Cardiac septum (tissue), 1 donor: ENCODE results near the gene NBEAL2. TPM values are rescaled to one million over a fixed set of nuclear protein-coding genes. Genes with fewer than 3 reads are reported as not detected.

Experiments used
- DNase-seq: peaks from one replicate; pipeline ENCODE4 v3.0.0-alpha.2; 2020; ENCODE audit warnings: low spot score
- intact Hi-C: fragments of 100-400 bp; cut with DNase I; formaldehyde crosslinking; loops from one replicate; pipeline ENCODE4 v1.14.0; 2022
- total RNA-seq: library from RNA; stranded (reverse); fragmentation: NEBNext Ultra II Directional; extraction: Animal tissue kit (Norgen Biotek cat#: 25700); gene quantifications from one replicate; pipeline ENCODE4 v1.2.1, GENCODE V29; 2021
- donor health status: DM: no; HTN: no; CAD: no.

Gene NBEAL2
- total RNA-seq, 1 donor from 2014 or later: 14.2 TPM

DNA sequence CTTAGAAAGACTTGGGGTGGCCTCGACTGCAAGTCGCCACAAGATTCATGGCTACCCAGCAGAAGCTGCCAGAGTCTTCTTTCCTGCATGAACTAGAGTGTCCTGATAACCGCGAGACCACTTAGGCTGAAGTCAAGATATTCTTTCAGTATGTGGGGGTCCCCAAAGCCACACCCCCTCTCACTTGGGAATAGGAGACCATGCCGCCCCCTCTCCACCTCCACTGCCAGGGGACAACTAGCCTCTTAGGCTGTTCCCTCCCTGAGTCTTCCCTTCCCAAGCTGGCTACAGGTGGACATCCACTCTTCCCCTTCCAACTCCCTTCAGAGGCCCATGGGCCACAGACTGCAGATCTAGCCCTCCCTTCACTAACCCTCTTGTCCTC is 1.7 kb upstream of the NBEAL2 start:
- intact Hi-C loops: loop anchor here (2.0 to 10.0 kb wide), 3 partner anchors 29 to 187 kb away; partner anchors contain the start of gene SETD2
- DNase-seq: peak; percentile 38

GRCh38 chr3:46978381-46978780 is 1.1 kb upstream of the NBEAL2 start:
- DNase-seq: peak; percentile 51
- intact Hi-C loops: loop anchor here (2.0 to 10.0 kb wide), 2 partner anchors 44 to 186 kb away; partner anchors contain the start of gene SETD2

DNA sequence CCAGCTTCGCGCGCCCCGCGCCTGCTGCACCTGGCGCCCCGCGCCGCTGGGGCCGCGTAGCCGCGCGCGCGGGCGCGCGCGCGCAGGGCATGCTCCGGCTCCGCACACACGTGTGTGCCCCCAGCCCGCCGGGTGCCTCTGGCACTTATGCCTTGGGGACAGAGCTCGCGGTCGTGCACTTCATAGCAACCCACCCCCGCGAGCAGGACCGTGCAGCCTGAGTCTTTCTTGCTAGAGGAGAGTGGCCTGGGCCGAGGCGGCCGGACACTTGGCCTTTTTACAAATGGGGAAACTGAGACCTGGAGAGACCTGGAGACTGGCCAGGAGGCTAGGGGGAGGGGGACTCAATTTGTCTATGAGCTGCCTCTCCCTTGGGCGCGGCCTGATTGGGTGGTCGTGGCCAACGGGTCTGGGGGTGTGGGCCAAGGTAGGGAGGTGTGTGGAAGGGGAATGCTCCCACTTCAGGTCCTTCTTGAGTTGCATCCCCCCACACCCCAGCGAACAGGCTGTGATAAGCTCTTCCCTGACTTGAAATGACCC is 562 bp downstream of the NBEAL2 start:
- peak; percentile 74 for DNase-seq
- intact Hi-C loops: loop anchor here (2.0 to 10.0 kb wide), 2 partner anchors 45 to 185 kb away; partner anchors contain the start of gene SETD2

- DNase-seq: peak; percentile 84
- intact Hi-C loops: no loop called here
These were observed 2.5 kb downstream of the NBEAL2 start for GRCh38 chr3:46981932-46982471.

DNA sequence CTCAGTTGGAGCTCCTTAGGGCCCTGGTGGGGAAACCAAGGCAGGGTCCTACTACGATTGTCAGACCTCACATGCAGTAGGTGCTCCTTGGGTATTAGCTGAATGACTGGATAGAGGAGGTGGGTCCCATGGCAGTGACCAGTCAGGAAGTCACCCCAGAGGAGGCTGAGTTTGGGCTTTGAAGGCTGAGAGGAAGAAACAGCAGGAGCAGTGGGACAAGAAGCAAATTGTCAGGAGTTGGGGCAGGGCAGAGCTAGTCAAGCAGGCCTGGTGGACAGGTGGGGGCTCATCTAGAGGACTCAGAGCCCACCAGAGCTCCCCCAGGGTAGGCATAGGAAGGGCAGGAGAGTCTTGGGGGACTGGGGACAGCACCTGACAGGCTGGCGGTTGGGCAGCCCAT is 3.1 kb downstream of the NBEAL2 start:
- no peak for DNase-seq
- intact Hi-C loops: no loop called here

DNA sequence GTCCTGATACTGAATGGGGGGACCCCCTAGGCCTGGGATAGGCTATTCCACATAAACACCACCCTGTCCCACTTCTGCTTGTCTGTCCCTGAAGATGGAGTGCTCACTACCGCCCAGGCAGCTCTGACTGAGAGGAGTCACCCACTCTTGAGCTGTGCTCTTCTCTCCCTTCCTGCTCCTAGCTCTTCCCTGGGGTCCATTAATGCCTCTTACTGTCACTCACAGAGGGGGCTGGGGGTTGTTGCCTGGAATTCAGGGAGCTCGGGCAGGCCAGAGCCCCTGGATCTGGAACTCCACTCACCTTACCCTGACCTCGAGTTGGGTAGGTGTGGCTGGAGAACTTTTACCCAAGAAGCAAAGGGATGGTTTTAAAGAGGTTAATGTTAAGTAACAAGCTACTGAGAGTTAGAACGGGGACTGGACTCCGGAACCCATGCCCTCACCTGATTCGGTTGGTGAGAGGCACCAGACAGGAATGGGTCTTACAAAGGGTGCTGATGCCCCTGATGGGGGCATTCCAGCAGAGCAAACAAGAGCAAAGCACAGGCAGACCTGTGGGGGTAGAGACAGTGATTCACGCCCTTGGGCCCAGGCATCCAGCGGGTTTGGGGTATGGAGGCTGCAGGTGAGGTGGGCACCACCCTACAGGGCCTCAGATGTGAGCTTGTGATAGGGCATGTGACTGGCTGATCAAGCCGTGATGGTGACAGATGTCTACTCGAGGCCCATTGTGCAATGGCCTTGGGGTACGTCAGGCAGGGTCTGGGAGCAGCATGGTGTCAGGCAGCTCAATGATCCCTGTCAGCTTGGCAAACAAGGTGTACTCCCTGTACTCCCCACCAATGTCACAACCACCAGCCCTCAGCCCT is 5.4 kb downstream of the NBEAL2 start:
- no peak for DNase-seq
- intact Hi-C loops: no loop called here

GRCh38 chr3:46985588-46985987 is 6.1 kb downstream of the NBEAL2 start:
- intact Hi-C loops: no loop called here
- DNase-seq: no peak

DNA sequence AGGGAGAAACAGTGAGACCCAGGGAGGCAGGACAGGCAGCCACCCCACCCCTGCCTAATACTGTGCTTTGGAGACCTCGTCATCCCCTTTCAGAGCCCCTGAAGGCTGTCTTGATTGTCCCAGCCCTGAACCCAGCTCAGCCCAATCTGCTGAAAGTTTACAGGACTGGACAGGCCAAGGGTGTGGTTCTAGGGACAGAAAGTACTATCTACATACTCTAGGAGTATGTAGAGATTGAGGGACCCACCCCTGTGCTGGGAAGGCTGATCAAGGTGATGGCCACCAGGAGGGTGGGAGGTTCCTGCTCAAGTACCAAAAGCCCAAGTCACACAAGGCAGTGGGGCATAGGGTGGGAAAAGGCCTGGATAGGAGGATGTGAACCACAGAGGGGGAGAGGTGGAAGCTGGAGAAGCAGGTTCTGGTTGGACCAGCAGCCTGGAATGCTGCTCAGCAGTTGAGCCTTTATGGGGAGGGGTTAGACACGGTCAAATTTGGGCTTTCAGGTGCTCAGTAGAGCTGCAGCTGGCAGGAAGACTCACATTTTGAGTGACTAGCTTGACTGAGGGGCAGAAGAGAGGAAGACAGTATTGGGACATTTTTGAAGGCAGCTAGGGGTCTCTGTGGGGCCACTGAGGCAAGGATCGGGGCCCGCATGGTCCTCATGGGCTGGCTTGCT is 6.7 kb downstream of the NBEAL2 start:
- intact Hi-C loops: no loop called here
- DNase-seq: no peak

- intact Hi-C loops: no loop called here
- DNase-seq: no peak
These were observed 7.4 kb downstream of the NBEAL2 start for GRCh38 chr3:46986782-46987310.

- DNase-seq: no peak
- intact Hi-C loops: no loop called here
These were observed 7.9 kb downstream of the NBEAL2 start for GRCh38 chr3:46987319-46987742.

- DNase-seq: peak; percentile 94
- intact Hi-C loops: no loop called here
These were observed 8.4 kb downstream of the NBEAL2 start for GRCh38 chr3:46987743-46988401.

DNA sequence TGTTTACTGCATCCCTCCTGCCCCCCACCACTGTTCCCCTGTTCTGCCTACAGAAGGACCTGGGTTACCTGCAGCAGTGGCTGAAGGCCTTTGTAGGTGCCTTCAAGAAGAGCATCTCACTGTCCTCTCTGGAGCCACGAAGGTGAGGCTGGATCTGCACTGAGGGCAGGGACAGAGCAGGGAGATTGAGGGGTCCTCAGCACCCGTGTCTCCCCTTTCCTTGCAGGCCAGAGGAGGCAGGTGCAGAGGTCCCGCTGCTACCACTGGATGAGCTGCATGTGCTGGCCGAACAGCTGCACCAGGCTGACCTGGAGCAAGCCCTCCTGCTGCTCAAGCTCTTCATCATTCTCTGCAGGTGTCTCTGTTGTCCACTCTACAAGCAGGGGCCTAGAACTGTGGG is 9.2 kb downstream of the NBEAL2 start:
- no peak for DNase-seq
- intact Hi-C loops: no loop called here

DNA sequence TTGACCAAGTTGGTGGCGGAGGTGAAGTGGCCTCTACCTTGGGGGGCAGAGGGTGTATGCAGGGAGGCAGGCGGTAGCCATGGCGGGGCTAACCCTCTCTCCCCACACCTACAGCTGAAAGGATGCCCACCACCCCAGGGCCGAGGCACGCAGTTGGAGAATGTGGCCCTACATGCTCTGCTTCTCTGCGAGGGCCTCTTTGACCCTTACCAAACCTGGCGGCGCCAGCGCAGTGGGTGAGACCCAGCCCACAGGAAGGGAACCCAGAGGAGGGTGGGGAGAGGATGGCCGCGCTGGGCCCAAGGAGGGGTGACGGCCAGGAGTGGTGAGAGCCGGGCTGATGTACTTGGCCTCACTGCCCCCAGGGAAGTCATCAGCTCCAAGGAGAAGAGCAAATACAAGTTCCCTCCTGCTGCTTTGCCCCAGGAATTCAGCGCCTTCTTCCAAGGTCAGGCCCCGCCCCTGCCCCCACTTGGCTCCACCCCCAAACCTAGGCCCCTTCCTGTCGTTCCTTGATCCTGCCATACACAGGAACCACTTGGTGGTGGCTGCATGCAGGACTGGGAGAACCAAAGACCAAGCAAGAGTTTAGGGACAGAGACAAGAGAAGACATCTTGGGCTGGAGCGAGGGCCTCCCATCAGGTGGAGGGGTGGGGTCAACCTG is 9.8 kb downstream of the NBEAL2 start:
- DNase-seq: no peak
- intact Hi-C loops: no loop called here

- intact Hi-C loops: loop anchor here (10.0 kb wide), 1 partner anchor 286 kb away; the partner anchor contains the start of gene TMIE
- DNase-seq: no peak
These were observed 11.3 kb downstream of the NBEAL2 start for GRCh38 chr3:46990573-46991374.

DNA sequence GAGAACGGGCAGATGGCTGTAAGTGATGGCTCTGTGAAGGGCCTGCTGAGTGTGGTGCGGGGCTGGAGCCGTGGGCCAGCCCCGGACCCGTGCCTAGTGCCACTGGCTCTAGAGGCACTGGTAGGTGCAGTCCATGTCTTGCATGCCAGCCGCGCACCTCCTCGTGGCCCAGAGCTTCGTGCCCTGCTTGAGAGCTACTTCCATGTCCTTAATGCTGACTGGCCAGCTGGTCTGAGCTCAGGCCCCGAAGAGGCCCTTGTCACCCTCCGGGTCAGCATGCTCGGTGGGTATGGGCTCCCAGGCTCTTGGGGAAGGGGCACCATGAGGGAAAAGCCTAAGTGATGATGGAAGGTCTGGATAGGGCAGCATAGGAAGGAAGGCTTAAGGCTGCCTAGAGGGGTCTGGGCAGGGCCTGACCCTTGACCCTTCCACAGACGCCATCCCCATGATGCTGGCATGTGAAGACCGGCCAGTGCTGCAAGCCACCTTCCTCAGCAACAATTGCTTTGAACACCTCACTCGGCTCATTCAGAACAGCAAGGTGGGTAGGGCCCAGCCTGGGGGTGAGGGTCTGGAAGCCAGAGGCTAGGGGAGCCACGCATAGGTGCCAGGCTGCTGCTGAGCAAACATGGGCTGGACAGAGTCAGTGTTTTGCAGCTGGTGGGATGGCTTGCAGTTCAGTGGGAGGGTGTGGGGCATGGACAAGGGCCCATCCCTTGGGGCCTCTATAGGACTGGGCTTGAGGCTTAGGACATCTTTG is 12.1 kb downstream of the NBEAL2 start:
- no peak for DNase-seq
- intact Hi-C loops: loop anchor here (10.0 kb wide), 1 partner anchor 287 kb away; the partner anchor contains the start of gene TMIE

- intact Hi-C loops: loop anchor here (10.0 kb wide), 1 partner anchor 287 kb away; the partner anchor contains the start of gene TMIE
- no peak for DNase-seq
These were observed 12.8 kb downstream of the NBEAL2 start for GRCh38 chr3:46992231-46992630.

- no peak for DNase-seq
- intact Hi-C loops: loop anchor here (10.0 kb wide), 1 partner anchor 288 kb away; the partner anchor contains the start of gene TMIE
These were observed 13.8 kb downstream of the NBEAL2 start for GRCh38 chr3:46993292-46993691.
